Uterus (tissue), 2 donors: ENCODE measurements around the gene CFAP61.

Experiments used
- CTCF ChIP-seq, 4 experiments: fragments of 200-600 bp in 2 of 4; fragments of 450-650 bp in 2 of 4; sonication (generic) in 2 of 4; IDR thresholded peaks; one replicate each; pipeline ENCODE4 v1.5.1; 2016 to 2019; ENCODE audit warnings: antibody characterized with exemption in 4 of 4, mild to moderate bottlenecking in 2 of 4, moderate library complexity in 1 of 4
- POLR2A ChIP-seq, 2 donors: fragments of 450-650 bp; IDR thresholded peaks; one replicate each; pipeline ENCODE4 v1.6.1; 2016; ENCODE audit warnings: antibody characterized with exemption in 2 of 2, mild to moderate bottlenecking in 1 of 2, moderate library complexity in 1 of 2

- no peak for TF ChIP-seq CTCF (IDR thresholded peaks at IDR 0.05)
- TF ChIP-seq POLR2A (IDR thresholded peaks at IDR 0.05) = no peak
Measured at GRCh38 chr20:20340443-20340842, 288.1 kb downstream of the CFAP61 start.
